K562 (cell line): ENCODE results near the gene NEU1. TPM values are rescaled to one million over a fixed set of nuclear protein-coding genes. Genes with fewer than 3 reads are reported as not detected.

ENCODE experiments used
- HNRNPLL ChIP-seq: fragments of 200-400 bp; formaldehyde crosslinking; IDR thresholded peaks from 2 replicates; pipeline ENCODE4 v1.6.1; 2017; ENCODE audit warnings: low read length, low read depth, mild to moderate bottlenecking; ENCODE audit not compliant: poor library complexity, severe bottlenecking
- SMARCA4 ChIP-seq: fragments of 450-650 bp; IDR thresholded peaks from 2 replicates; pipeline ENCODE4 v1.6.1; 2016
- ZNF224 ChIP-seq: sonication (generic); formaldehyde crosslinking; IDR thresholded peaks from 2 replicates; pipeline ENCODE4 v1.8.0; 2022; ENCODE audit warnings: mild to moderate bottlenecking, missing genetic modification reagents
- polyA plus RNA-seq, 8 experiments: library from polyadenylated mRNA; depleted of rRNA in 4 of 8; stranded (reverse) in 5 of 8; unstranded in 3 of 8; fragments of >200 nt; fragmentation: Nextera tagmentation in 2 of 8; fragmentation: Illumina TruSeq in 1 of 8; extraction: Ambion mirVana in 2 of 8; extraction: Trizol in 1 of 8; gene quantifications; 2 replicates each; pipeline versions ENCODE4 v1.2.1 to v1.2.3, GENCODE V29; 2011 to 2014; ENCODE audit warnings: inconsistent platforms in 1 of 8, missing spikeins in 1 of 8
- total RNA-seq, 7 experiments: library from RNA; depleted of rRNA in 6 of 7; stranded (reverse); fragments of >200 nt in 6 of 7; fragmentation: Illumina TruSeq in 2 of 7; extraction: Trizol in 2 of 7; gene quantifications; 2 replicates each; pipeline versions ENCODE4 v1.2.1 to v1.2.3, GENCODE V29; 2011 to 2021; ENCODE audit warnings: low replicate concordance in 1 of 7
- TF ChIP-seq, protein P1 (sequence below), 2 experiments: fragments of 450-650 bp in 1 of 2; IDR thresholded peaks; 2 replicates each; pipeline ENCODE4 v1.6.1; 2011 to 2017; ENCODE audit warnings: low read depth in 2 of 2, antibody characterized with exemption in 1 of 2, borderline replicate concordance in 1 of 2, low read length in 1 of 2, mild to moderate bottlenecking in 1 of 2, mixed read lengths in 1 of 2; ENCODE audit not compliant: control insufficient read depth in 1 of 2
- TF ChIP-seq, protein P2 (sequence below): sonication (generic); formaldehyde crosslinking; IDR thresholded peaks from 2 replicates; pipeline ENCODE4 v1.8.0; 2022; ENCODE audit warnings: mild to moderate bottlenecking, missing genetic modification reagents
- TF ChIP-seq, protein P3 (sequence below): fragments of 450-650 bp; IDR thresholded peaks from 2 replicates; pipeline ENCODE4 v1.6.1; 2016; ENCODE audit warnings: mild to moderate bottlenecking, moderate library complexity

Gene NEU1
- total and polyA plus RNA-seq, 9 of the 15 experiments (the other 6 are each of a cell fraction or from before 2014, with no cell fraction given), result 14.8 to 67.8 (median 51.0) TPM

DNA sequence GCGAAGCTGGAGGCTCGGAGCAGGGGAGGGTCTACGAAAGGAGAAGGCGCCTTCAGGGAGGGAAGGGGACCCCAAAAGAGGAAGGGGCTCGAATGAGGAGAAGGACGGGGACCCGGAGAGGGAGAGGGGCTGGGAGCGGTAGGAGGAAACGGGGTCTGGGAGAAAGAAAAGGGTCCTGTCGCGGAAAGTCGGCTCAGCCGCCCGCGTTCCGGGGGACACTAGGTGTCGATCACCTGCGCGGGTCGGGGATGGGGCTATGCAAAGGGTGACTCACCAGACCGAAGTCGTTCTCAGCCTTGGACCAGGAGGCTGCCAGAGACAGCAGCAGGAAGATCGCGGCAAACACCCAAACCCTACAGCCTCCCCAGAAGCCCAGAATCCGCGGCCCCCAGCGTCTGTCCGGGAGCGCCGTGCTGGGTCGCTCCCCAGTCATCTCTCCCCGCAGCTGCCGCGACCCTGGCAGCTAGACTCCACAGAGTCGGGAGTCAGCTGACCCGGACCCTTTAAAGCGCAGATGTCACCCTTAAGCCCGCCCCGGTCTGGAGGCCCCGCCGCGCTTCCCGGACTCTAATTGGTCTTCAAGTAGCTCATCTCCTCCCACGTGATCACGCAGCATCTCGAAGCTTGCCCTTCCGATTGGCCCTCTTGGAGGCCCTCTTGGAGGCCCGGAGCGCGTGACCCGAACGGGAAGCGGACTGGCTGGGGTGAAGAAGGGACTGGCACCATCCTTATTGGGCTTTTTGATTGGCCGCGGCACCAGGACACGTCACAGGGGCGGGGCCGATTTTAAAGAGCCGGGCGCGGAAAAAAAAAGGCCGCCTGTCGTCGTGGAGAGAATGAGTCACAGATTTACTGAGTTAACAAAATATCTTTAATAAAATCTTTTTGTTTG lies at the start of gene NEU1 (continued):
- TF ChIP-seq, protein P1, sequence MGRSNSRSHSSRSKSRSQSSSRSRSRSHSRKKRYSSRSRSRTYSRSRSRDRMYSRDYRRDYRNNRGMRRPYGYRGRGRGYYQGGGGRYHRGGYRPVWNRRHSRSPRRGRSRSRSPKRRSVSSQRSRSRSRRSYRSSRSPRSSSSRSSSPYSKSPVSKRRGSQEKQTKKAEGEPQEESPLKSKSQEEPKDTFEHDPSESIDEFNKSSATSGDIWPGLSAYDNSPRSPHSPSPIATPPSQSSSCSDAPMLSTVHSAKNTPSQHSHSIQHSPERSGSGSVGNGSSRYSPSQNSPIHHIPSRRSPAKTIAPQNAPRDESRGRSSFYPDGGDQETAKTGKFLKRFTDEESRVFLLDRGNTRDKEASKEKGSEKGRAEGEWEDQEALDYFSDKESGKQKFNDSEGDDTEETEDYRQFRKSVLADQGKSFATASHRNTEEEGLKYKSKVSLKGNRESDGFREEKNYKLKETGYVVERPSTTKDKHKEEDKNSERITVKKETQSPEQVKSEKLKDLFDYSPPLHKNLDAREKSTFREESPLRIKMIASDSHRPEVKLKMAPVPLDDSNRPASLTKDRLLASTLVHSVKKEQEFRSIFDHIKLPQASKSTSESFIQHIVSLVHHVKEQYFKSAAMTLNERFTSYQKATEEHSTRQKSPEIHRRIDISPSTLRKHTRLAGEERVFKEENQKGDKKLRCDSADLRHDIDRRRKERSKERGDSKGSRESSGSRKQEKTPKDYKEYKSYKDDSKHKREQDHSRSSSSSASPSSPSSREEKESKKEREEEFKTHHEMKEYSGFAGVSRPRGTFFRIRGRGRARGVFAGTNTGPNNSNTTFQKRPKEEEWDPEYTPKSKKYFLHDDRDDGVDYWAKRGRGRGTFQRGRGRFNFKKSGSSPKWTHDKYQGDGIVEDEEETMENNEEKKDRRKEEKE (IDR thresholded peaks at IDR 0.05; ENCODE audit: borderline replicate concordance in 1 of 2, control insufficient read depth in 1 of 2, low read depth in 2 of 2, low read length in 1 of 2), result no peak
- TF ChIP-seq, protein P2, sequence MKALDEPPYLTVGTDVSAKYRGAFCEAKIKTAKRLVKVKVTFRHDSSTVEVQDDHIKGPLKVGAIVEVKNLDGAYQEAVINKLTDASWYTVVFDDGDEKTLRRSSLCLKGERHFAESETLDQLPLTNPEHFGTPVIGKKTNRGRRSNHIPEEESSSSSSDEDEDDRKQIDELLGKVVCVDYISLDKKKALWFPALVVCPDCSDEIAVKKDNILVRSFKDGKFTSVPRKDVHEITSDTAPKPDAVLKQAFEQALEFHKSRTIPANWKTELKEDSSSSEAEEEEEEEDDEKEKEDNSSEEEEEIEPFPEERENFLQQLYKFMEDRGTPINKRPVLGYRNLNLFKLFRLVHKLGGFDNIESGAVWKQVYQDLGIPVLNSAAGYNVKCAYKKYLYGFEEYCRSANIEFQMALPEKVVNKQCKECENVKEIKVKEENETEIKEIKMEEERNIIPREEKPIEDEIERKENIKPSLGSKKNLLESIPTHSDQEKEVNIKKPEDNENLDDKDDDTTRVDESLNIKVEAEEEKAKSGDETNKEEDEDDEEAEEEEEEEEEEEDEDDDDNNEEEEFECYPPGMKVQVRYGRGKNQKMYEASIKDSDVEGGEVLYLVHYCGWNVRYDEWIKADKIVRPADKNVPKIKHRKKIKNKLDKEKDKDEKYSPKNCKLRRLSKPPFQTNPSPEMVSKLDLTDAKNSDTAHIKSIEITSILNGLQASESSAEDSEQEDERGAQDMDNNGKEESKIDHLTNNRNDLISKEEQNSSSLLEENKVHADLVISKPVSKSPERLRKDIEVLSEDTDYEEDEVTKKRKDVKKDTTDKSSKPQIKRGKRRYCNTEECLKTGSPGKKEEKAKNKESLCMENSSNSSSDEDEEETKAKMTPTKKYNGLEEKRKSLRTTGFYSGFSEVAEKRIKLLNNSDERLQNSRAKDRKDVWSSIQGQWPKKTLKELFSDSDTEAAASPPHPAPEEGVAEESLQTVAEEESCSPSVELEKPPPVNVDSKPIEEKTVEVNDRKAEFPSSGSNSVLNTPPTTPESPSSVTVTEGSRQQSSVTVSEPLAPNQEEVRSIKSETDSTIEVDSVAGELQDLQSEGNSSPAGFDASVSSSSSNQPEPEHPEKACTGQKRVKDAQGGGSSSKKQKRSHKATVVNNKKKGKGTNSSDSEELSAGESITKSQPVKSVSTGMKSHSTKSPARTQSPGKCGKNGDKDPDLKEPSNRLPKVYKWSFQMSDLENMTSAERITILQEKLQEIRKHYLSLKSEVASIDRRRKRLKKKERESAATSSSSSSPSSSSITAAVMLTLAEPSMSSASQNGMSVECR (CRISPR knock-in tag), result peak; percentile 99
- TF ChIP-seq ZNF224 (no peak), HNRNPLL (peak; percentile 5), SMARCA4 (peak; percentile 60)
- TF ChIP-seq, protein P3, sequence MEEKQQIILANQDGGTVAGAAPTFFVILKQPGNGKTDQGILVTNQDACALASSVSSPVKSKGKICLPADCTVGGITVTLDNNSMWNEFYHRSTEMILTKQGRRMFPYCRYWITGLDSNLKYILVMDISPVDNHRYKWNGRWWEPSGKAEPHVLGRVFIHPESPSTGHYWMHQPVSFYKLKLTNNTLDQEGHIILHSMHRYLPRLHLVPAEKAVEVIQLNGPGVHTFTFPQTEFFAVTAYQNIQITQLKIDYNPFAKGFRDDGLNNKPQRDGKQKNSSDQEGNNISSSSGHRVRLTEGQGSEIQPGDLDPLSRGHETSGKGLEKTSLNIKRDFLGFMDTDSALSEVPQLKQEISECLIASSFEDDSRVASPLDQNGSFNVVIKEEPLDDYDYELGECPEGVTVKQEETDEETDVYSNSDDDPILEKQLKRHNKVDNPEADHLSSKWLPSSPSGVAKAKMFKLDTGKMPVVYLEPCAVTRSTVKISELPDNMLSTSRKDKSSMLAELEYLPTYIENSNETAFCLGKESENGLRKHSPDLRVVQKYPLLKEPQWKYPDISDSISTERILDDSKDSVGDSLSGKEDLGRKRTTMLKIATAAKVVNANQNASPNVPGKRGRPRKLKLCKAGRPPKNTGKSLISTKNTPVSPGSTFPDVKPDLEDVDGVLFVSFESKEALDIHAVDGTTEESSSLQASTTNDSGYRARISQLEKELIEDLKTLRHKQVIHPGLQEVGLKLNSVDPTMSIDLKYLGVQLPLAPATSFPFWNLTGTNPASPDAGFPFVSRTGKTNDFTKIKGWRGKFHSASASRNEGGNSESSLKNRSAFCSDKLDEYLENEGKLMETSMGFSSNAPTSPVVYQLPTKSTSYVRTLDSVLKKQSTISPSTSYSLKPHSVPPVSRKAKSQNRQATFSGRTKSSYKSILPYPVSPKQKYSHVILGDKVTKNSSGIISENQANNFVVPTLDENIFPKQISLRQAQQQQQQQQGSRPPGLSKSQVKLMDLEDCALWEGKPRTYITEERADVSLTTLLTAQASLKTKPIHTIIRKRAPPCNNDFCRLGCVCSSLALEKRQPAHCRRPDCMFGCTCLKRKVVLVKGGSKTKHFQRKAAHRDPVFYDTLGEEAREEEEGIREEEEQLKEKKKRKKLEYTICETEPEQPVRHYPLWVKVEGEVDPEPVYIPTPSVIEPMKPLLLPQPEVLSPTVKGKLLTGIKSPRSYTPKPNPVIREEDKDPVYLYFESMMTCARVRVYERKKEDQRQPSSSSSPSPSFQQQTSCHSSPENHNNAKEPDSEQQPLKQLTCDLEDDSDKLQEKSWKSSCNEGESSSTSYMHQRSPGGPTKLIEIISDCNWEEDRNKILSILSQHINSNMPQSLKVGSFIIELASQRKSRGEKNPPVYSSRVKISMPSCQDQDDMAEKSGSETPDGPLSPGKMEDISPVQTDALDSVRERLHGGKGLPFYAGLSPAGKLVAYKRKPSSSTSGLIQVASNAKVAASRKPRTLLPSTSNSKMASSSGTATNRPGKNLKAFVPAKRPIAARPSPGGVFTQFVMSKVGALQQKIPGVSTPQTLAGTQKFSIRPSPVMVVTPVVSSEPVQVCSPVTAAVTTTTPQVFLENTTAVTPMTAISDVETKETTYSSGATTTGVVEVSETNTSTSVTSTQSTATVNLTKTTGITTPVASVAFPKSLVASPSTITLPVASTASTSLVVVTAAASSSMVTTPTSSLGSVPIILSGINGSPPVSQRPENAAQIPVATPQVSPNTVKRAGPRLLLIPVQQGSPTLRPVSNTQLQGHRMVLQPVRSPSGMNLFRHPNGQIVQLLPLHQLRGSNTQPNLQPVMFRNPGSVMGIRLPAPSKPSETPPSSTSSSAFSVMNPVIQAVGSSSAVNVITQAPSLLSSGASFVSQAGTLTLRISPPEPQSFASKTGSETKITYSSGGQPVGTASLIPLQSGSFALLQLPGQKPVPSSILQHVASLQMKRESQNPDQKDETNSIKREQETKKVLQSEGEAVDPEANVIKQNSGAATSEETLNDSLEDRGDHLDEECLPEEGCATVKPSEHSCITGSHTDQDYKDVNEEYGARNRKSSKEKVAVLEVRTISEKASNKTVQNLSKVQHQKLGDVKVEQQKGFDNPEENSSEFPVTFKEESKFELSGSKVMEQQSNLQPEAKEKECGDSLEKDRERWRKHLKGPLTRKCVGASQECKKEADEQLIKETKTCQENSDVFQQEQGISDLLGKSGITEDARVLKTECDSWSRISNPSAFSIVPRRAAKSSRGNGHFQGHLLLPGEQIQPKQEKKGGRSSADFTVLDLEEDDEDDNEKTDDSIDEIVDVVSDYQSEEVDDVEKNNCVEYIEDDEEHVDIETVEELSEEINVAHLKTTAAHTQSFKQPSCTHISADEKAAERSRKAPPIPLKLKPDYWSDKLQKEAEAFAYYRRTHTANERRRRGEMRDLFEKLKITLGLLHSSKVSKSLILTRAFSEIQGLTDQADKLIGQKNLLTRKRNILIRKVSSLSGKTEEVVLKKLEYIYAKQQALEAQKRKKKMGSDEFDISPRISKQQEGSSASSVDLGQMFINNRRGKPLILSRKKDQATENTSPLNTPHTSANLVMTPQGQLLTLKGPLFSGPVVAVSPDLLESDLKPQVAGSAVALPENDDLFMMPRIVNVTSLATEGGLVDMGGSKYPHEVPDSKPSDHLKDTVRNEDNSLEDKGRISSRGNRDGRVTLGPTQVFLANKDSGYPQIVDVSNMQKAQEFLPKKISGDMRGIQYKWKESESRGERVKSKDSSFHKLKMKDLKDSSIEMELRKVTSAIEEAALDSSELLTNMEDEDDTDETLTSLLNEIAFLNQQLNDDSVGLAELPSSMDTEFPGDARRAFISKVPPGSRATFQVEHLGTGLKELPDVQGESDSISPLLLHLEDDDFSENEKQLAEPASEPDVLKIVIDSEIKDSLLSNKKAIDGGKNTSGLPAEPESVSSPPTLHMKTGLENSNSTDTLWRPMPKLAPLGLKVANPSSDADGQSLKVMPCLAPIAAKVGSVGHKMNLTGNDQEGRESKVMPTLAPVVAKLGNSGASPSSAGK, result peak; percentile 86
